Activated naive CD4-positive, alpha-beta T cell (primary cell): ENCODE results near the gene MFGE8.

ENCODE experiments used
- DNase-seq, 4 experiments: peaks; one replicate each; lab custom pipeline; 2025; lab: John Stamatoyannopoulos, UW

The MFGE8 gene

GRCh38 chr15:88918738-88919137, 5.6 kb upstream of the MFGE8 start:
- no peak for DNase-seq

DNA sequence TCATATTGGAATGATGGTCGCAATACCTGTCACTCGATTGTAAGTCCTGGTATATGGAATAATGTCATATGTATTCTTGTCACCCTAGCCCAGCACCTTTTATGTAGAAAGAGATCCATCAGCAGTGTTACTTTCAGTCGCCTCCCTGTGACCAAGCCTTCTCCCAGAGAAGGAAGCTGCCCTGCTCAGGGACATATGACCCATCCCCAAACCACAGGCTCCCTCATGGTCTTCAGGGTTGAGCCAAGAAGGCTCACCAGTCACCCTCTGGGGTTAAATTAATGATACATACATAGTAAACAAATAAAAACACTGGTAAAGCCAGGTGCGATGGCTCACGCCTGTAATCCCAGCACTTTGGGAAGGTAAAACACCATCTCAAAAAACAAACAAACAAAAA, 4.6 kb upstream of the MFGE8 start:
- DNase-seq = no peak

- no peak for DNase-seq
Measured at GRCh38 chr15:88915354-88915753, 2.2 kb upstream of the MFGE8 start.

DNA sequence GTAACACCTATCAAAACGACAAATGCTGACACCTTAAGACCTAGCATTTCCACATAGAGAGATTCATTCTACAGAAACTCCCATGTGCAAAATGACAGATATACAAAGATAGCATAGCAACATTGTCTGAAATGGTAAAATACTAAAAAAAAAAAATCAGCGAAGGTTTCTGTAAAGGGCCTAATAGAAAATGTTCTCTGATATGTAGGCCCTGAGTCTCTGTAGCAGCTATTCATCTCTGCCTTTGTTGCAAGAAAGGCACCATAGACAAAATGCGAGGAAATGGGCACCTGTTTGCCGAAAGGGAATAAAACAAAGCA, 631 bp upstream of the MFGE8 start:
- no peak for DNase-seq

DNA sequence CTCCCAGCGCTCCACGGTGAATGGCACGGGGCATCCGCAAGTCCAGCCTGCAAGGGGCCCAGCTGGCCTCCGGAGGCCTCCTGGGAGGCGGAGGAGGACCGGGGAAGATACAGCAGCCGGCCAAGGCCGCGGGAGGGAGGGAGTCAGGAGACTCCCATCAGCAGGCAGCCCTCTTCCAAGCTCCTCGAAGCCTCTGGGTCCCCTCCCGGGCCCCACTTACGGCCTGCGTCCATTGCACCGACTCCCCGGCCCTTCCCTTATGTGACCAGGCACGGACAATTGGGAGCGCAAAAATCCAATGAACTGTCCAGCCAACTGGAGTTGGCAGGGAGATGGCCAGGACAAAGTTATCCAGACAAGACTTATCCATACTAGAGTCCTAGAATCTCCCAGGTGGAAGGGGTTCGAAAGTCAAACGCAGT, 668 bp downstream of the MFGE8 start:
- no peak for DNase-seq

GRCh38 chr15:88911766-88912118, 1.4 kb downstream of the MFGE8 start:
- no peak for DNase-seq

- no peak for DNase-seq
Measured at GRCh38 chr15:88909956-88910831, 3.0 kb downstream of the MFGE8 start.

GRCh38 chr15:88908697-88909621, 4.2 kb downstream of the MFGE8 start:
- DNase-seq = no peak

DNA sequence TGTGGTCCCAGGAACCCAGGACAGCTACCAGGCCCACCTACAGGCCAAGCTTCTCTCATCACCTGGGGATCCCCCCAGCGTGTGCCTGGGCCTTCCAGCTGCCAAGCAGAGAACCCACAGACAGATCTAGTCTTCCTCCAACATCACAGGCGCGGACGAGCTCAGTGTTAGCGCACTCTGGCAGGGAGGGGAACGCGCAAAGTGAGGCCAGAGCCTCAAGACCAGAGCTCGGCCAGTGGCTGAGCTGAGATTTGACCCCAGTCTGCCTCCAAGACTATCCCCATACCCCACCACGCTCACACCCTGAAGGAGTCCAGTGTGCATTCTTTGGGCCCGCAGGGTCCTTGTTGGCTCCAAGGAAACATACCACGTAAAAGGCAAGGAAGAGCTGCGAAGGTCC, 5.1 kb downstream of the MFGE8 start:
- no peak for DNase-seq

DNA sequence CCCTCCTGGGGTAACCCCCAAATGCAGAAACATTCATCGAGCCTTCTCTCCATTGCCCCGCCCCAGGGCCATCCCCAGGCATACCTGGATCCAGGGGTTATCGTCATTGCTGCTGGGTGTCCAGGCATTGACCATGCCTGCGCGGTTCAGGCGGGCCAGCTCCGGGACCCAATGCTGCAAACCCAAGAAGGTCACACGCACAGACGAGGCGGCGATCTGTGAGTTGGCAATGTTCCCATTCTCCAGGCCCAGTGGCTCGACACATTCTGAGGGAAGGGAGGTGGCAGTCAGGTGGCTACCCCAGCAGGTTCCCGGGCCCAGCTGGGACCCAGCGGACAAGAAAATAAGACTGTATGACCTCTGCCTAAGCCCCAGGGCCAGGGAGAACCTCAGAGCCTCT, 6.1 kb downstream of the MFGE8 start:
- no peak for DNase-seq

GRCh38 chr15:88906551-88906950, 6.6 kb downstream of the MFGE8 start:
- no peak for DNase-seq

- DNase-seq = no peak
Measured at GRCh38 chr15:88906130-88906529, 7.0 kb downstream of the MFGE8 start.

DNA sequence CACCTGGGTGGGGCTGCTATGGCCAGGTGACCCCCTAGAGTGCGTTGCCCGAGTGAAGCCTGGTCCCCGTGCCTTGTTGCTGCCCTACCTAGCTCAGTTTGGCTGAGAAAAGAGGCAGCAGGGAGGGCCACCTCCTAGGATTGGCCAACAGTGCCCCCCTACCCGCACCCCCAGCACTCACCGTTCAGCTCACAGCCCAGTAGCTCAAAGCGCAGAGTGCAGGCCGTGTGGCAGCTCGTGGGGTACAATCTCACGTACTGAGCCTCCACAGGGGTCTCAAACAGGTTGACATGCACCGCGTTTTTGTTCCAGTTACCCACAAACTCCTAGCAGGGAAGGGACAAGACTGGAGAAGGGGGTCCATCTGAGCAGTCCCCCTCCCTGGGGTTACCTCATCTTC, 7.6 kb downstream of the MFGE8 start:
- DNase-seq = no peak

DNA sequence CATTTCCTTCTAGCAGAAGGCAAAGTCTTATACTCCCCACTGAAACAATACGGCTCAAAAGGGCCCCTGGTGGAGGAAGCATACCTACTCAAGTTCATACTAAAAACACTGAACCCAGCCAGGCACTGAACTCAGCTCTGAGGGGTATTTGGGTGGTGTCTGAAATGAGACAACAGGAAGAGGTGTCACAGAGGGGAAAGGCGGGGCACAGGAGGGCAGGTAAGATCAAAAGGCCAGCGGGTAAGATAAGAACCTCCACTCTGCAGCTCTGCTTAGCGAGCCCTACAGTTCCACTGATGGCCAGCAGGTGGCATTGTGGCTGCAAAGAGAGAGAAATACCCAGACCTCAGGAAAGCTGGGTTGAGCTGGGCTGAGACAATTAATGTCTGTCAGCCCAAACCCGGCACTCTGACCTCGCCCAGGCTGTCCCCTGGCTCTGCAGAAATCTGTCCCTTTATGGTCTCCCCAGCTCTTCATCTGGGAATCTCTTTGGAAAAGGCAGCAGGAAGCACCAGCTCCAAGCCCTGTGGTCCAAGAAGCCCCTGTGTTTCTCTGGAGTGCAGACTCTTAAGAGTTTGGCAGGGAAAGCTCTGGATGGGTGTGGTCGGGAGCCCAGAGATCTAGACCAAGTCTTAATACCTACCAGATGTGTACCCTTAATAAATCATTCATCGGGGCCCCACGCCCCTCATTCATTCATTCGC, 8.4 kb downstream of the MFGE8 start:
- peak; percentile 71 to 92 (median 88) for DNase-seq

GRCh38 chr15:88904257-88904623, 8.9 kb downstream of the MFGE8 start:
- DNase-seq = no peak

DNA sequence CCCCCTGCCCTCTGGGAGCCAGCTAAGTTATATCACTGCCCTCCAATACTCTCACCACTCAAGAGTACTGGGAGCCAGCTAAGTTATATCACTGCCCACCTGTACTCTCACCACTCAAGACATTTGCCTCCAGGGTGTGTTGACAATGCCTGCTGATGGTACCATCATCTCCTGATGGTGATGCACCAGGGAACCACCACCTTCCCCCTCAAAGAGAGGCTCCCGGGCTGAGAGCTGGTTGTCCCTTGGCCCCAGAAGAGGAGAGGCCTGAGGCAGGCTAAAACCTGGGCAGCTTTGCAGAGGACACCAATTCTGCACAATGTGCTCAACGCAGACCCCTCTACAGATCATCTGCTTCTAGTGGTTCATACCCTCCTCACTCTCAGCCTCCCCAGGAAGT, 10.3 kb downstream of the MFGE8 start:
- DNase-seq = no peak

- no peak for DNase-seq
Measured at GRCh38 chr15:88902221-88902835, 10.9 kb downstream of the MFGE8 start.

DNA sequence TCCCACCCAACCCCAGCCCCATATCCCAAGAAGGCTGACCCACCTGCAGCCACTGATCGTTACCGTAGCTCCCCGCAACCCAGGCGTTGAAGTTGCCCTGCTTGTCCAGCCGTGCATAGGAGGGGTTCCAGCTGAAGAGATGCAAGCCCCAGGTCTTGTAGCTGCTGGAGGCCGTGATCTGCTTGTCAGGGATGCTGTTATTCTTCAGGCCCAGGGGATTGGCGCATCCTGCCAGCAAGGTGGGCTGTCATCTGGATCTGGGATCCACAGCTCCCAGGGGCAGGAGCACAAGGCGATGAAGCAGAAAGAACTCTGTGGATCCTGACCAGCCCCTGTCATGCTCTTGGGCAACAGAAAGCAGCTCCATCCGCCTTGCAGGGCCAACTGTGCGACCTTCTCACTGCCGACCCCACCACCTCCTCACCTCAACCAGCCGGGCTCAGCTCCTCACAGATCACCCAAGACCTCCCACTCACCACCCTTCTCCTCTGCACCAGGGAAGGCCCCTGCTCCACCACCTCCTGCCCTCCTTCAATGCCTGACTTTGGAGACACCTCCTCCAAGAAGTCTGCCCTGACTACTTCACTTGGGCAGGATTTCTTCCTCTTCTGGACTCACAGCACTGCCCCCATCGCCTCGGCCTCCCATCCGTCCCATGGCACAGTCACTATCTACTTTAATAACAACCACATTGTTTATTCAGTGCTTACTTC, 11.5 kb downstream of the MFGE8 start:
- DNase-seq = no peak

GRCh38 chr15:88900982-88901418, 12.2 kb downstream of the MFGE8 start:
- no peak for DNase-seq

DNA sequence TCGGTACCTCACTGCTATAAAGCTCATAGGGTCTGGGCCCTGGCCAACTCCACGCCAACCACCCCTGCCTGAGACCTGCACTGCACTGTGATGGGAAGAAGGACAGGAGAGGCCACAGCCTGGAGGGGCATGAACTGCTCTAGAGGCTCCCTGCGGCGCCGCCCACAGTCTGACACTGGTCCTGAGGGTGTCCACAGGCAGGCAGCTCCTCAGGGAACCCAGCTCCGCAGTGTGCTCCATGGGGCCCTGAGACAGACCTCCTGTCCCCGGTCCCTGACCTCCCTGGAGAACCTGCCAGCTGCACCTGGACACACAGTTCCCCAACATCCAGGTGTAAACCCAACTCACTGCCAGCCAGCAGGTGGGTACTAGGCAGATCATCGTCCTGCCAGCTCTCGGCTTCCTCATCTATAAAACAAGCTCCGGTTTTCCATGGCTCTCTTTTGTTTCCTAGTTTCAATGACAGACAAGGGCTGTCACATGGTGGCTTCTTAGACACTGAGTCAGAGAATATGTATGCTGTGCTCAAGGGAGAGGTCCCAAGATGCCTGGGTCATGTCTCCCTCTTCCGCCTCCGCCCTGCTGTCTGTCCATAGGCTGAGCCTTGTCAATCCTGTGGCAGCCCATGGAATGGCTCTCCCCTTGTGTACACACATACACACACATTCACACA, 12.7 kb downstream of the MFGE8 start:
- no peak for DNase-seq

DNA sequence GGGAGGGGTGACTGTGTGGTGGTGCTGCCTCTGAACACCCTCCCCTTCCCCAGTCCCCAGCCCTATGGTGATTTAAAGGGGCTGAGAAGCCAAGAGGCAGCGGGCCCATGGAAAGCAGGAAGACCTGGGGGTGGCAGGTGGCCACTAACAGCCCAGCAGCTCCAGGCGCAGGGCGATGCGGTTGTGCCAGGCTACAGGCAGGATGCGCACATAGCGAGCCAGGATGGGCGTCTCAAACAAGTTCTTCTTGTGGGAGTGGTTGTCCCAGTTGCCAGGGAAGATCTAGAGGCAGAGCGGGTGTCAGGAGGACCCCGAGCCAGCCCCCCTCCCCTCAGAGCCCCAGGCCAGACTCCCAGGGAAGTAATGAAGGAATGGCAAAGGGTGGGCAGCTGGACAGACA, 13.9 kb downstream of the MFGE8 start:
- no peak for DNase-seq
